Choroid plexus epithelial cell (primary cell): ENCODE measurements around the gene NEDD4L.

Source experiments
- DNase-seq: peaks from one replicate; pipeline ENCODE4 v3.0.0-alpha.2; 2010; ENCODE audit warnings: low read depth
- H3K4me3 ChIP-seq: 2 replicates; pipeline ENCODE4 v1.5.1; 2011; ENCODE audit warnings: low read depth, mild to moderate bottlenecking, control low read depth, low read length, moderate library complexity
- TF ChIP-seq, protein P1 (sequence below): conservative IDR thresholded peaks from 2 replicates; pipeline ENCODE4 v1.5.1; 2011; ENCODE audit warnings: low read depth, mild to moderate bottlenecking, control low read depth, inconsistent platforms, low read length, moderate library complexity

Gene NEDD4L

DNA sequence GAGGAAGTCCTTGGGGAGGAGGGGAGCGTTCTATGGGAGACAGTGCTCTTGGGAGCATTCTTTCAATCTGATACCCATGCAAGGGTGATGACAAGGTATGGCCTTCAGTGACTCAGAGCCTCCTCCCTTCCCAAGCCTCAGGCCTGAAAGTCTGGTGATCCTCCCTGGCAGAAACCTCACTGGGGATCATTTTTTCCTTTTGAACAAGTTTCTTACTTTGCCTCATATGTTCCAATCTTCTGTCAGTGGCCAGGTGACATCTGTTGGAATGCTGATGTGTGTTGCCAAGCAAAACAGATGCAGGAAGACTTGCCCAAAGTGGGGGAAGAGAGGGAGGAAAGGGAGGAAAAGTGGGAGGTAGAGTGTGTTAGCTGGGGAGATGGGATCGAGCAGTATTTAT, 224.8 kb downstream of the NEDD4L start:
- TF ChIP-seq, protein P1, sequence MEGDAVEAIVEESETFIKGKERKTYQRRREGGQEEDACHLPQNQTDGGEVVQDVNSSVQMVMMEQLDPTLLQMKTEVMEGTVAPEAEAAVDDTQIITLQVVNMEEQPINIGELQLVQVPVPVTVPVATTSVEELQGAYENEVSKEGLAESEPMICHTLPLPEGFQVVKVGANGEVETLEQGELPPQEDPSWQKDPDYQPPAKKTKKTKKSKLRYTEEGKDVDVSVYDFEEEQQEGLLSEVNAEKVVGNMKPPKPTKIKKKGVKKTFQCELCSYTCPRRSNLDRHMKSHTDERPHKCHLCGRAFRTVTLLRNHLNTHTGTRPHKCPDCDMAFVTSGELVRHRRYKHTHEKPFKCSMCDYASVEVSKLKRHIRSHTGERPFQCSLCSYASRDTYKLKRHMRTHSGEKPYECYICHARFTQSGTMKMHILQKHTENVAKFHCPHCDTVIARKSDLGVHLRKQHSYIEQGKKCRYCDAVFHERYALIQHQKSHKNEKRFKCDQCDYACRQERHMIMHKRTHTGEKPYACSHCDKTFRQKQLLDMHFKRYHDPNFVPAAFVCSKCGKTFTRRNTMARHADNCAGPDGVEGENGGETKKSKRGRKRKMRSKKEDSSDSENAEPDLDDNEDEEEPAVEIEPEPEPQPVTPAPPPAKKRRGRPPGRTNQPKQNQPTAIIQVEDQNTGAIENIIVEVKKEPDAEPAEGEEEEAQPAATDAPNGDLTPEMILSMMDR = no peak
- peak; percentile 42 for DNase-seq
- H3K4me3 ChIP-seq = no peak overlapping the region

DNA sequence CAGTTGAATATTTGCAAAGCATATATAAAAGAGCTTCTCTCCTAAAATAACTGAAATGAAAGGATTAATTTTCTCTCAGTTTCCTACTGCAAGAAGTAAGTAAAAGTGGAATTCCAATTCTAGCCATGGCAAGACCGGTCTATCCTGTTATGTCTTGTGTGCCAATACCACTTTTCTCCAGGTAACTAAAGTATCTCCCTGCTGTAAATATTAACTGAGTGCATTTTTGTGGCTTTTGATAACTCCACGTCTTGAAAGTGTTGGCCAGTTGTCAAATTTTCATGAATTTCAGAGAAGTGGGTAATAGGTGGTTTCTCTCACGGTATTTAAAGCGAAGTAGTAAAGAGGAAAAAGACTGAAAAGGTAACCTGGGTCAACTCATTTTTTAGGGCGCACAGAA, 225.9 kb downstream of the NEDD4L start:
- TF ChIP-seq, protein P1 = no peak
- no peak overlapping the region for H3K4me3 ChIP-seq
- peak; percentile 22 for DNase-seq

DNA sequence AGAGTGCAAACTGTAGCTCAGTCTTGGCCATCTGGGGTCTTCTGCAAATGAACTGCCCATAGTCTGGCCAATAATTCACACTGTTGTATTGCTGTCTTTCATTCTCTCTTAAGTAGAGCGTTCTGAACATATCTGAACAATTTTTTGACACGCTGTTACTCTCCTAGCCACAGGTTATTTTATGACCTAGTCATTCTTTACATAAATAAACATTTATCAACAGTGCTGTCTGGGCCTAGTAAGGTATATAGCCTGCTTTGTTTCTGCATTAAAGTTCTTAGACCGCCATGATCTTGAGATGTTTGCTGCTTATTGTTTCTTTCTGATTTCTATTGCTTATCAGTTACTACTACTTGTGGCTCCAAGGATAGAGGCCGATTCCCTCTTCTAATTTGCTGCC, 226.4 kb downstream of the NEDD4L start:
- TF ChIP-seq, protein P1 = no peak
- DNase-seq = no peak
- no peak overlapping the region for H3K4me3 ChIP-seq

DNA sequence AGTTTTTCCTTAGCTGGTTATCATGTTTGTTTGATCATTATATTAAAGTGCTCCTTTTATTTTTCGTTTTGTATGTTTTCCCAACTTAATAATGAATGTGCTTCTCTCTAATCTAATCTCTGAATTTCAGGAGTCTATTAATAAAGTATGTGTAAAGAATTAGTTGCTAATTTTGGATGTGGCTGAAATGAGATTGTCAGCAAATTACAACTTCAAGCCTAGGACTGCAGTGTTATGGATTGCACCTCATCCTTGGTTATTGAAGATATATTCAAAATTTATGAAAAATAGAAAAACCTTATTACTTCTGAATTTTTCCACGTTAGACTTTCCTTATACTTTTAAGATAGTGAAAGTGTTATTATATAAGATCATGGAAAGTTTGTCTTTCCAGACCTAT, 227.7 kb downstream of the NEDD4L start:
- H3K4me3 ChIP-seq = no peak overlapping the region
- TF ChIP-seq, protein P1 = no peak
- DNase-seq = no peak

DNA sequence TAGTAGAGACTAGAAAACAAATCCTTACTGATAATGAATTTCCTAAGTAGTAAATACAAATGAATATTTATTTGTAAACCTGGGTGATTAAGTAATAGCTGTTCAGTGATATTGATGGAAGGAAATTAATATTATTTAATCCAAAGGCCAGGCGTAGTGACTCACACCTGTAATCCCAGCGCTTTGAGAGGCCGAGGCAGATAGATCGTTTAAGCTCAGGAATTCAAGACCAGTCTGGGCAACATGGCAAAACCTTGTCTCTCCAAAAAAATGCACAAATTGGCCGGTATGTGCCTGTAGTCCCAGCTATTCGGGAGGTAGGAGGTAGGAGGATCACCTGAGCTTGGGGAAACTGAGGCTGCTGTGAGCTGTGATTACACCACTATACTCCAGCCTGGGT, 228.2 kb downstream of the NEDD4L start:
- no peak for DNase-seq
- H3K4me3 ChIP-seq = no peak overlapping the region
- TF ChIP-seq, protein P1 = no peak

DNA sequence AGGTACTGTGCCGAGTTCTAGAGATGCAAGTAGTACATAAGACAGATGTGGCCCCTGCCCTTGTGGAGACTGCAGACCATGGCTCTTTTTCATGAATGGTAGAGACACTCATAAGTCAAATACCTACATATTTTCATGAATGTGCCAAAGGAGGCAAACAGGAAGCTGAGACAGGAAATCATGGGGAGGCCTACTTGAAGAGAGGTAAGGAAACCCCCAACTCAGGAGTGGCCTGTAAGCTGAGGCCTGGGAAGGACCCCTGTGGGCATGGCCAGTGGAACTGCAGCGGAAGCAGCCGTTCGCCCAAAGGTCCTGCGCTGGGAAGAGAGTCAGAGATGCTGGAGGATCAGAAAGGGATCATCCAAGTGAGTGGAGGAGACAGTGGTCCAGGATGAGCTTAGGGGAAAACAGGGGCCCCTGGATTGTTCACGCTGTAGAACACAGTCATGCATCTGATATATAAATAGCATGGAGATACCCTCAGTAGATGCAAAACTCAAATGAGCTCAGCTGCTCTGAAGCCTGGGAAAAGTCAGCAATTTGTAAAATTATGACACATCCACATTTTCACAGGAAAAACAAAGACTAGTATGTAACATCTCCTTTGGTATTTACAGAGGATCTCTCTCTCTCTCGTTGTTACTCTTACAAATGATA, 228.9 kb downstream of the NEDD4L start:
- peak; percentile 50 for DNase-seq
- TF ChIP-seq, protein P1 = no peak

DNA sequence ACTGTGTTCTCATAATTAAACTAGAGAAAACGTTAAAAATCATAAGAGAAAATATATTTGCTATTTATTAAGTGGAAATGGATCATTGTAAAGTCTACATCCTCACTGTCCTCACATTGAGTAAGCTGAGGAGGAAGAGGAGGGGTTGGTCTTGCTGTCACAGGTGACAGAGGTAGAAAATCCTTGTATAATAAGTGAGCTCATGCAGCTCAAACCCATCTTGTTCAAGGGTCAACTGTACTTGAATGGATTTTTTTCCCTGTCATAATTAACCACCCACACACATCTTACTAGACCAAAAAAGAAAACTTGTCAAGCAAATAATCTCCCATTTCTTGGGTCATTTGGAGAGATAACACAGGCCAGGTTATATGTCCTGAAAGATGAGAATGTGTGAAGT, 231.2 kb downstream of the NEDD4L start:
- no peak overlapping the region for H3K4me3 ChIP-seq
- TF ChIP-seq, protein P1 = no peak
- DNase-seq = no peak

More for the DNA sequence above, 228.9 kb downstream of the NEDD4L start:
- no peak overlapping the region for H3K4me3 ChIP-seq
